ENCODE results near the gene COL21A1.

DNA sequence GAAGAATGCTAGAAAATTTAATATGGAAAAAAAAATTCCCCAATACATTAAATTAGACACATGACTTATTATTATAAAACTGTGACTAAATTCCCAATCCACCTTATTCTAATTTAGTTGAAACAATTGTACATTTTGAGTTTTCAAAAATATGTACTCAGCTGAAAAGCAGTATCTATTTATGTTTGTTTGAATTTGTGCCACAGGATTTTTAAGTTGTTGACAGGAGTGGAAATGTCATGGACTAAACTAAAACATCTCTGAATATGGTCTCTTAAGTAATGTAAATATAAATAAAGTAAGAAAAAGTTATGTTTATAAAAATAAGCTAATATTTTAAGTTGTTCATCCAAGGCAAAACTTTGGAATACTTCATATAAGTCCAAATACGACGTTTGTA, 86.9 kb downstream of the COL21A1 start:
- TF ChIP-seq, protein P1, sequence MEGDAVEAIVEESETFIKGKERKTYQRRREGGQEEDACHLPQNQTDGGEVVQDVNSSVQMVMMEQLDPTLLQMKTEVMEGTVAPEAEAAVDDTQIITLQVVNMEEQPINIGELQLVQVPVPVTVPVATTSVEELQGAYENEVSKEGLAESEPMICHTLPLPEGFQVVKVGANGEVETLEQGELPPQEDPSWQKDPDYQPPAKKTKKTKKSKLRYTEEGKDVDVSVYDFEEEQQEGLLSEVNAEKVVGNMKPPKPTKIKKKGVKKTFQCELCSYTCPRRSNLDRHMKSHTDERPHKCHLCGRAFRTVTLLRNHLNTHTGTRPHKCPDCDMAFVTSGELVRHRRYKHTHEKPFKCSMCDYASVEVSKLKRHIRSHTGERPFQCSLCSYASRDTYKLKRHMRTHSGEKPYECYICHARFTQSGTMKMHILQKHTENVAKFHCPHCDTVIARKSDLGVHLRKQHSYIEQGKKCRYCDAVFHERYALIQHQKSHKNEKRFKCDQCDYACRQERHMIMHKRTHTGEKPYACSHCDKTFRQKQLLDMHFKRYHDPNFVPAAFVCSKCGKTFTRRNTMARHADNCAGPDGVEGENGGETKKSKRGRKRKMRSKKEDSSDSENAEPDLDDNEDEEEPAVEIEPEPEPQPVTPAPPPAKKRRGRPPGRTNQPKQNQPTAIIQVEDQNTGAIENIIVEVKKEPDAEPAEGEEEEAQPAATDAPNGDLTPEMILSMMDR (IDR thresholded peaks at IDR 0.05): no peak
- TF ChIP-seq TCF7L2 (IDR thresholded peaks at IDR 0.05; ENCODE audit: low read depth, low read length) (no peak), POLR2AphosphoS5 (IDR thresholded peaks at IDR 0.05; ENCODE audit: low read depth, low read length) (no peak), SIN3A (IDR thresholded peaks at IDR 0.05; ENCODE audit: borderline replicate concordance, insufficient read depth, low read depth, low read length) (no peak)
- TF ChIP-seq, protein P2, sequence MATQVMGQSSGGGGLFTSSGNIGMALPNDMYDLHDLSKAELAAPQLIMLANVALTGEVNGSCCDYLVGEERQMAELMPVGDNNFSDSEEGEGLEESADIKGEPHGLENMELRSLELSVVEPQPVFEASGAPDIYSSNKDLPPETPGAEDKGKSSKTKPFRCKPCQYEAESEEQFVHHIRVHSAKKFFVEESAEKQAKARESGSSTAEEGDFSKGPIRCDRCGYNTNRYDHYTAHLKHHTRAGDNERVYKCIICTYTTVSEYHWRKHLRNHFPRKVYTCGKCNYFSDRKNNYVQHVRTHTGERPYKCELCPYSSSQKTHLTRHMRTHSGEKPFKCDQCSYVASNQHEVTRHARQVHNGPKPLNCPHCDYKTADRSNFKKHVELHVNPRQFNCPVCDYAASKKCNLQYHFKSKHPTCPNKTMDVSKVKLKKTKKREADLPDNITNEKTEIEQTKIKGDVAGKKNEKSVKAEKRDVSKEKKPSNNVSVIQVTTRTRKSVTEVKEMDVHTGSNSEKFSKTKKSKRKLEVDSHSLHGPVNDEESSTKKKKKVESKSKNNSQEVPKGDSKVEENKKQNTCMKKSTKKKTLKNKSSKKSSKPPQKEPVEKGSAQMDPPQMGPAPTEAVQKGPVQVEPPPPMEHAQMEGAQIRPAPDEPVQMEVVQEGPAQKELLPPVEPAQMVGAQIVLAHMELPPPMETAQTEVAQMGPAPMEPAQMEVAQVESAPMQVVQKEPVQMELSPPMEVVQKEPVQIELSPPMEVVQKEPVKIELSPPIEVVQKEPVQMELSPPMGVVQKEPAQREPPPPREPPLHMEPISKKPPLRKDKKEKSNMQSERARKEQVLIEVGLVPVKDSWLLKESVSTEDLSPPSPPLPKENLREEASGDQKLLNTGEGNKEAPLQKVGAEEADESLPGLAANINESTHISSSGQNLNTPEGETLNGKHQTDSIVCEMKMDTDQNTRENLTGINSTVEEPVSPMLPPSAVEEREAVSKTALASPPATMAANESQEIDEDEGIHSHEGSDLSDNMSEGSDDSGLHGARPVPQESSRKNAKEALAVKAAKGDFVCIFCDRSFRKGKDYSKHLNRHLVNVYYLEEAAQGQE (IDR thresholded peaks at IDR 0.05; ENCODE audit: insufficient read depth in 1 of 2, low read depth in 2 of 2, low read length in 1 of 2): no peak

All from Panc1 (cell line).